H1 (cell line): ENCODE data around the gene FAR2. TPM values are rescaled to one million over a fixed set of nuclear protein-coding genes. Genes with fewer than 3 reads are reported as not detected.

ENCODE experiments used
- CTCF ChIA-PET: fragments of 300-600 bp; sonication (Branson Sonifier 250); formaldehyde crosslinking; loops from one replicate; lab custom pipeline; 2021; ENCODE audit not compliant: partially characterized antibody; lab: Charles Lee
- POLR2A ChIA-PET: fragments of 300-600 bp; sonication (Branson Sonifier 250); formaldehyde crosslinking; loops from one replicate; lab custom pipeline; 2021; ENCODE audit warnings: inconsistent platforms; ENCODE audit not compliant: partially characterized antibody; lab: Charles Lee
- DNase-seq, 2 experiments: peaks; one replicate each; pipeline versions ENCODE4 v3.0.0 to v3.0.0-alpha.2; 2010 to 2022; ENCODE audit warnings: low spot score in 2 of 2, low read depth in 1 of 2, mixed read lengths in 1 of 2
- FAIRE-seq: peaks from 2 replicates; lab custom pipeline; 2011; peaks lifted over from hg19 to GRCh38; lab: Jason Lieb, UNC
- H2AFZ ChIP-seq: 2 replicates; pipeline ENCODE4 v1.8.1; 2012; ENCODE audit warnings: low read length, inconsistent platforms
- H2AK5ac ChIP-seq: 2 replicates; pipeline ENCODE4 v1.6.1; 2013; ENCODE audit warnings: low read depth, low read length
- H2BK120ac ChIP-seq: replicated peaks from 2 replicates; pipeline ENCODE3; 2013; ENCODE audit warnings: low read depth, low read length, inconsistent platforms
- H2BK12ac ChIP-seq: 2 replicates; pipeline ENCODE4 v1.6.1; 2013; ENCODE audit warnings: low read depth, low read length
- H2BK15ac ChIP-seq: 2 replicates; pipeline ENCODE4 v1.6.1; 2013; ENCODE audit warnings: low read length
- H2BK20ac ChIP-seq: 2 replicates; pipeline ENCODE4 v1.6.1; 2013; ENCODE audit warnings: low read length
- H2BK5ac ChIP-seq: 2 replicates; pipeline ENCODE4 v1.6.1; 2013; ENCODE audit warnings: low read depth, low read length
- H3K14ac ChIP-seq: 2 replicates; pipeline ENCODE4 v1.6.1; 2013; ENCODE audit warnings: inconsistent platforms; ENCODE audit not compliant: insufficient read length
- H3K18ac ChIP-seq: 2 replicates; pipeline ENCODE4 v1.6.1; 2013; ENCODE audit warnings: low read length; ENCODE audit errors: extremely low read depth
- H3K23ac ChIP-seq: 2 replicates; pipeline ENCODE4 v1.6.1; 2013; ENCODE audit warnings: inconsistent platforms; ENCODE audit not compliant: insufficient read length
- H3K23me2 ChIP-seq: 2 replicates; pipeline ENCODE4 v1.6.1; 2013; ENCODE audit warnings: low read depth, low read length
- H3K27ac ChIP-seq: 2 replicates; pipeline ENCODE4 v1.6.1; 2011; ENCODE audit warnings: low read depth, low read length, inconsistent platforms
- H3K27me3 ChIP-seq, 4 experiments: replicated peaks in 1 of 4; 1 replicate in 1 of 4; 2 replicates in 3 of 4; pipeline versions ENCODE4 v1.6.1 to v1.8.1; 2011 to 2013; ENCODE audit warnings: low read length in 3 of 4, mild to moderate bottlenecking in 3 of 4, inconsistent platforms in 2 of 4, mixed read lengths in 2 of 4, moderate library complexity in 1 of 4; ENCODE audit not compliant: control insufficient read depth in 3 of 4, insufficient read depth in 3 of 4; ENCODE audit errors: extremely low read depth in 1 of 4
- H3K36me3 ChIP-seq, 4 experiments: 2 replicates each; pipeline versions ENCODE4 v1.6.1 to v1.8.1; 2011 to 2013; ENCODE audit warnings: mild to moderate bottlenecking in 4 of 4, low read length in 3 of 4, moderate library complexity in 2 of 4, control low read depth in 1 of 4, inconsistent platforms in 1 of 4; ENCODE audit not compliant: insufficient read depth in 4 of 4, control insufficient read depth in 2 of 4
- H3K4ac ChIP-seq: replicated peaks from 2 replicates; pipeline ENCODE3; 2013; ENCODE audit warnings: low read length, low read depth, mixed read lengths, inconsistent platforms; ENCODE audit not compliant: insufficient read length
- H3K4me1 ChIP-seq, 4 experiments: replicated peaks in 1 of 4; 1 replicate in 1 of 4; 2 replicates in 3 of 4; pipeline versions ENCODE4 v1.6.1 to v1.8.1; 2011 to 2013; ENCODE audit warnings: low read length in 3 of 4, inconsistent platforms in 2 of 4, mixed read lengths in 1 of 4; ENCODE audit not compliant: insufficient read depth in 4 of 4, control insufficient read depth in 3 of 4
- H3K4me2 ChIP-seq, 2 experiments: 2 replicates each; pipeline versions ENCODE4 v1.6.1 to v1.8.1; 2011 to 2013; ENCODE audit warnings: low read depth in 2 of 2, low read length in 2 of 2, control low read depth in 1 of 2, inconsistent platforms in 1 of 2, mild to moderate bottlenecking in 1 of 2; ENCODE audit not compliant: insufficient read depth in 1 of 2
- H3K4me3 ChIP-seq, 4 experiments: fragments of 200-600, 300-600 bp in 1 of 4; sonication (generic), shearing (Covaris generic), sonication (Bioruptor Twin) in 1 of 4; 2 replicates each; pipeline versions ENCODE4 v1.5.1 to v1.8.1; 2011 to 2016; ENCODE audit warnings: low read length in 4 of 4, low read depth in 3 of 4, control low read depth in 2 of 4, inconsistent platforms in 2 of 4, mild to moderate bottlenecking in 2 of 4, mixed read lengths in 1 of 4, moderate library complexity in 1 of 4; ENCODE audit not compliant: insufficient read depth in 2 of 4; ENCODE audit errors: extremely low read depth in 1 of 4
- H3K56ac ChIP-seq: replicated peaks from 2 replicates; pipeline ENCODE3; 2013; ENCODE audit warnings: low read depth, mild to moderate bottlenecking, mixed read lengths, low read length, inconsistent platforms; ENCODE audit not compliant: insufficient read length
- H3K79me1 ChIP-seq: 2 replicates; pipeline ENCODE4 v1.6.1; 2013; ENCODE audit warnings: low read depth, low read length, control low read depth
- H3K79me2 ChIP-seq, 2 experiments: 2 replicates each; pipeline versions ENCODE4 v1.6.1 to v1.8.1; 2012 to 2013; ENCODE audit warnings: low read length in 2 of 2, mild to moderate bottlenecking in 2 of 2, inconsistent platforms in 1 of 2; ENCODE audit not compliant: insufficient read depth in 2 of 2, control insufficient read depth in 1 of 2
- H3K9ac ChIP-seq, 4 experiments: replicated peaks in 1 of 4; 1 replicate in 1 of 4; 2 replicates in 3 of 4; pipeline versions ENCODE4 v1.6.1 to v1.8.1; 2011 to 2013; ENCODE audit warnings: low read depth in 3 of 4, low read length in 3 of 4, control low read depth in 2 of 4, mild to moderate bottlenecking in 2 of 4, moderate library complexity in 2 of 4, inconsistent platforms in 1 of 4; ENCODE audit errors: extremely low read depth in 1 of 4
- H3K9me3 ChIP-seq, 2 experiments: 2 replicates each; pipeline versions ENCODE4 v1.6.1 to v1.8.1; 2012 to 2013; ENCODE audit warnings: mild to moderate bottlenecking in 2 of 2, moderate library complexity in 2 of 2, control low read depth in 1 of 2, inconsistent platforms in 1 of 2, low read depth in 1 of 2, low read length in 1 of 2, mixed read lengths in 1 of 2; ENCODE audit not compliant: insufficient read depth in 2 of 2
- H4K20me1 ChIP-seq, 2 experiments: replicated peaks in 1 of 2; 2 replicates each; pipeline versions ENCODE3 to v1.8.1; 2011 to 2013; ENCODE audit warnings: inconsistent platforms in 2 of 2, low read length in 2 of 2, mild to moderate bottlenecking in 1 of 2; ENCODE audit not compliant: insufficient read depth in 2 of 2, control insufficient read depth in 1 of 2
- H4K5ac ChIP-seq: 2 replicates; pipeline ENCODE4 v1.6.1; 2013; ENCODE audit warnings: low read length, low read depth, mixed read lengths, inconsistent platforms; ENCODE audit not compliant: insufficient read length
- H4K8ac ChIP-seq: 2 replicates; pipeline ENCODE4 v1.8.0; 2013; ENCODE audit warnings: mild to moderate bottlenecking, moderate library complexity, low read length, inconsistent platforms; ENCODE audit not compliant: insufficient read depth; ENCODE audit errors: extremely low read depth
- H4K91ac ChIP-seq: replicated peaks from 2 replicates; pipeline ENCODE3; 2013; ENCODE audit warnings: low read length, mixed read lengths, inconsistent platforms; ENCODE audit not compliant: insufficient read length
- BCL11A ChIP-seq, 2 experiments: IDR thresholded peaks; one replicate each; pipeline ENCODE4 v1.6.1; 2011; ENCODE audit warnings: low read depth in 2 of 2, low read length in 2 of 2, mild to moderate bottlenecking in 2 of 2
- CTCF ChIP-seq, 3 experiments: IDR thresholded peaks; 1 replicate in 2 of 3; 2 replicates in 1 of 3; pipeline versions ENCODE4 v1.5.1 to v1.6.1; 2011; ENCODE audit warnings: low read length in 3 of 3, mild to moderate bottlenecking in 3 of 3, inconsistent platforms in 2 of 3, low read depth in 1 of 3, moderate library complexity in 1 of 3; ENCODE audit not compliant: insufficient read depth in 1 of 3; ENCODE audit errors: control extremely low read depth in 1 of 3
- FOSL1 ChIP-seq: IDR thresholded peaks from 2 replicates; pipeline ENCODE4 v1.6.1; 2011; ENCODE audit warnings: mild to moderate bottlenecking, low read depth, low read length, moderate library complexity; ENCODE audit not compliant: insufficient read depth
- JUND ChIP-seq: IDR thresholded peaks from 2 replicates; pipeline ENCODE4 v1.6.1; 2011; ENCODE audit warnings: mild to moderate bottlenecking, improper control_type of control experiment, low read length
- KDM5A ChIP-seq: fragments of 200-600 bp; IDR thresholded peaks from 2 replicates; pipeline ENCODE4 v1.7.1; 2012; ENCODE audit warnings: mild to moderate bottlenecking, low read length, inconsistent platforms, mixed read lengths
- NANOG ChIP-seq: IDR thresholded peaks from 2 replicates; pipeline ENCODE4 v1.6.1; 2011; ENCODE audit warnings: low read length, low read depth, mild to moderate bottlenecking, inconsistent platforms; ENCODE audit not compliant: insufficient read depth, poor library complexity, severe bottlenecking
- PHF8 ChIP-seq: fragments of 200-600 bp; sonication (generic); conservative IDR thresholded peaks from 2 replicates; pipeline ENCODE4 v1.7.1; 2012; ENCODE audit warnings: low read depth, mild to moderate bottlenecking, inconsistent platforms, low read length, moderate library complexity
- RFX5 ChIP-seq: IDR thresholded peaks from 2 replicates; pipeline ENCODE4 v1.6.1; 2011; ENCODE audit warnings: low read depth, low read length, improper control_type of control experiment, borderline replicate concordance
- RNF2 ChIP-seq: fragments of 200-900, 300-1000 bp; sonication (generic); IDR thresholded peaks from 2 replicates; pipeline ENCODE4 v1.7.1; 2016; ENCODE audit warnings: borderline replicate concordance, low read depth, mild to moderate bottlenecking, antibody characterized with exemption, low read length; ENCODE audit not compliant: poor library complexity, severe bottlenecking; ENCODE audit errors: missing control alignments
- TAF7 ChIP-seq: optimal IDR thresholded peaks from 2 replicates; pipeline ENCODE3; 2011; ENCODE audit warnings: low read depth, mild to moderate bottlenecking, inconsistent platforms, low read length, moderate library complexity, borderline replicate concordance
- WGBS, 2 experiments: shearing (Covaris generic) in 1 of 2; methylation state at CpG; one replicate each; pipeline versions ENCODE4 v1.1.6 to v1.1.7; 2013 to 2015; ENCODE audit warnings: low lambda C conversion rate in 2 of 2, mixed read lengths in 2 of 2, inconsistent platforms in 1 of 2, low coverage in 1 of 2, missing lambda C conversion rate in 1 of 2; ENCODE audit not compliant: insufficient replicate concordance in 2 of 2, insufficient coverage in 1 of 2, insufficient read length in 1 of 2; ENCODE audit errors: extremely low coverage in 1 of 2, missing lambda C conversion rate in 1 of 2; 5-methylcytosine and 5-hydroxymethylcytosine counted together
- polyA plus RNA-seq, 7 experiments: library from polyadenylated mRNA; depleted of rRNA in 3 of 7; stranded (reverse) in 5 of 7; unstranded in 2 of 7; fragments of >200 nt in 5 of 7; fragments of 200-250 nt in 2 of 7; gene quantifications; 1 replicate in 5 of 7; 2 replicates in 1 of 7; 4 replicates in 1 of 7; pipeline versions ENCODE4 v1.2.1 to v1.2.3, GENCODE V29; 2011 to 2013; ENCODE audit warnings: missing spikeins in 2 of 7, mixed read lengths in 2 of 7
- total RNA-seq: library from RNA; stranded (reverse); fragmentation: NEBNext Ultra II Directional; extraction: Animal tissue kit (Norgen Biotek cat#: 25700); gene quantifications from 2 replicates; pipeline ENCODE4 v1.2.1, GENCODE V29; 2021

FAR2 gene
- total and polyA plus RNA-seq, 2 of the 8 experiments (the other 6 are each of a cell fraction or from before 2014, with no cell fraction given): 24.0 to 24.1 TPM

- no peak overlapping the region for H2BK12ac ChIP-seq
- DNase-seq (no peak), FAIRE-seq (no peak)
- H2BK5ac ChIP-seq: no peak overlapping the region
- H3K9ac ChIP-seq: no peak overlapping the region
- H4K91ac ChIP-seq: no peak overlapping the region
- no peak overlapping the region for H3K27ac ChIP-seq
- no peak overlapping the region for H4K5ac ChIP-seq
- 96% methylated on average over 1 of the region's 1 CpG; no CpG with 5 or more reads in 1 of the 2 experiments for WGBS, 2 experiments
- no peak overlapping the region for H4K8ac ChIP-seq
- H3K79me1 ChIP-seq: no peaks in the 10 kb centered on the region; the same call in 1 of the 2 replicates
- H3K4me2 ChIP-seq: no peak overlapping the region
- no peak overlapping the region for H2AK5ac ChIP-seq
- CTCF ChIA-PET: interaction anchor here (1.4 kb wide), 1 partner anchor 84 kb away, joined by 4 read pairs; no protein-coding TSS in a partner anchor
- no peak overlapping the region for H3K4ac ChIP-seq
- no peak overlapping the region for H2BK20ac ChIP-seq
- no peak overlapping the region for H2AFZ ChIP-seq
- H3K23ac ChIP-seq: no peak overlapping the region
- no peak overlapping the region for H3K18ac ChIP-seq
- no peak overlapping the region for H3K4me3 ChIP-seq
- H3K36me3 ChIP-seq: no peaks in the 10 kb centered on the region
- H2BK120ac ChIP-seq: no peak overlapping the region
- H3K4me1 ChIP-seq: peaks cover 0 to 5% (median 3%) of the 10 kb centered on the region in 4 experiments; a peak in 4 of 7 replicates
- H3K56ac ChIP-seq: no peak overlapping the region
- H4K20me1 ChIP-seq: no peaks in the 10 kb centered on the region
- H3K9me3 ChIP-seq: no peaks in the 10 kb centered on the region
- H3K14ac ChIP-seq: no peak overlapping the region
- H3K79me2 ChIP-seq: peaks cover 0 to 11% of the 10 kb centered on the region in 2 experiments; a peak in 2 of 4 replicates
- no peak overlapping the region for H2BK15ac ChIP-seq
- H3K27me3 ChIP-seq: no peaks in the 10 kb centered on the region
- H3K23me2 ChIP-seq: no peaks in the 10 kb centered on the region; the same call in 1 of the 2 replicates
- POLR2A ChIA-PET: no interaction called here
- TF ChIP-seq JUND (no peak), RFX5 (no peak), TAF7 (no peak), PHF8 (no peak), CTCF (IDR thresholded peaks at IDR 0.05; ENCODE audit: control extremely low read depth in 1 of 3, insufficient read depth in 1 of 3, low read depth in 1 of 3, low read length in 3 of 3) (no peak), RNF2 (no peak), BCL11A (IDR thresholded peaks at IDR 0.05; ENCODE audit: low read depth in 2 of 2, low read length in 2 of 2) (no peak), FOSL1 (no peak), NANOG (no peak), KDM5A (no peak)
Observed at GRCh38 chr12:29157486-29157946, 8.4 kb downstream of the FAR2 start.
